SK-N-MC (cell line): ENCODE results near the gene RMDN3.

Source experiments
- DNase-seq: peaks from one replicate; pipeline ENCODE4 v3.0.0-alpha.2; 2011; ENCODE audit warnings: low read depth, low spot score
- H3K27ac ChIP-seq: fragments of 200-600 bp; sonication (generic); 2 replicates; pipeline ENCODE4 v1.5.1; 2016; ENCODE audit warnings: mixed run types
- H3K36me3 ChIP-seq: fragments of 200-600 bp; sonication (generic); 2 replicates; pipeline ENCODE4 v1.6.1; 2017; ENCODE audit warnings: antibody characterized with exemption, low read length, mixed read lengths; ENCODE audit not compliant: insufficient read depth
- H3K4me3 ChIP-seq: fragments of 200-600 bp; sonication (generic); 2 replicates; pipeline ENCODE4 v1.5.1; 2016
- H3K9ac ChIP-seq: fragments of 200-600 bp; sonication (generic); 2 replicates; pipeline ENCODE4 v1.8.0; 2017; ENCODE audit warnings: mixed run types, mixed read lengths; ENCODE audit not compliant: insufficient read length
- H3K9me3 ChIP-seq: fragments of 200-600 bp; sonication (generic); 2 replicates; pipeline ENCODE4 v1.6.1; 2017; ENCODE audit warnings: low read depth, mild to moderate bottlenecking, antibody characterized with exemption, low read length, moderate library complexity, mixed read lengths
- EZH2 ChIP-seq: fragments of 200-600 bp; sonication (generic); IDR thresholded peaks from one replicate; pipeline ENCODE4 v1.6.1; 2017; ENCODE audit warnings: antibody characterized with exemption
- FOXP2 ChIP-seq: optimal IDR thresholded peaks from 2 replicates; pipeline ENCODE3; 2011; ENCODE audit warnings: mild to moderate bottlenecking, moderate library complexity; ENCODE audit not compliant: insufficient read depth; ENCODE audit errors: extremely low read length, control extremely low read depth
- POLR2AphosphoS5 ChIP-seq: IDR thresholded peaks from 2 replicates; pipeline ENCODE4 v1.6.1; 2012; ENCODE audit warnings: mild to moderate bottlenecking, low read depth, low read length, borderline replicate concordance

The RMDN3 gene

GRCh38 chr15:40744815-40745152 is 10.3 kb downstream of the RMDN3 start:
- Histone ChIP-seq H3K9me3 (no peaks in the 10 kb centered on the region), H3K36me3 (peaks cover 43% of the 10 kb centered on the region), H3K27ac (no peak overlapping the region), H3K4me3 (no peak overlapping the region), H3K9ac (no peak overlapping the region)
- DNase-seq: no peak
- TF ChIP-seq EZH2: no peak
- no peak for TF ChIP-seq POLR2AphosphoS5
- no peak for TF ChIP-seq FOXP2

DNA sequence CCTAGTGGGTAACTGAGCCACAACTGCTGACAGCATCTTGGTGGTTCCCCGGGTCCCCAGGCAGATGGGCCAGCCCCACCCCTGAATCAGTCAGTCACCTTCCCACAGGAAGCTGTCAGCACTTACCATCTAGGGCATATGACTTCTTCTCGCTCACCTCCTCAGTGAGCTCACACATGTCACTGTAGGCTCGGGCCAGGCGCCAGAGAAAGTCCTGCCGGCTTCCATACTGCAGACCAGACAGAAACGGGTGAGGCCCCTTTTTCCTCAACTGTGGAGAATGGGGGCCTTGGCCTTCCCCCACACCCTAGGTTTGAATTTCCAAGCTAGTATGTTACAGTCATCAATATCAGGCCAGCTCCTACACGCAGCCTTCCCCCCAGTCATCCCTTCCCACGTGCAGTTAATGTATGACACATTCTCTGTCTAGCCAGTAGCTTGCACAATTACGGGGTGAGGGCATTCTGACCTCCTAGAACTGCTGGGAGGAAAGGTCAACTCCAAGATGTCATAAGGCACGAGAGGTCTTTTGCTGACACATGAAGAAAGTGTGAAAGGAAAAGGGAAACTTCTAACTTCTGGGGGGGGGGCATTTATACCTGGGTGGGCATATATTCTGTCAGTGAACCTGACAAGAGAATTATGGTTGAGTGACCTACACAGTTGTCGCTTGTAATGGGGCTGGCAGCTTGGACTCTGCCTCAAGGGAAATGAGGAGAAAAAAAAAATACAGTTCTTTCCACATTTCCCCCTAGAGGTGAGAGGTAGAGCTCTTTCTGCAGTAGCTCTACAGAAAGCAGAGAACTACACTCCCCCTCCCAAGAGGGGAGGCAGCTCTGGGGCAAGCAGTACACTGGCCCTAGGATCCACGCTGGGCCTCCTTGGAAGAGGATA is 10.9 kb downstream of the RMDN3 start:
- Histone ChIP-seq H3K4me3 (no peak overlapping the region), H3K36me3 (peaks cover 42% of the 10 kb centered on the region; the same call in 1 of the 2 replicates), H3K9ac (no peak overlapping the region), H3K9me3 (no peaks in the 10 kb centered on the region), H3K27ac (no peak overlapping the region)
- no peak for TF ChIP-seq POLR2AphosphoS5
- TF ChIP-seq FOXP2: no peak
- TF ChIP-seq EZH2: no peak
- DNase-seq: no peak

GRCh38 chr15:40743485-40743901 is 11.6 kb downstream of the RMDN3 start:
- no peak overlapping the region for H3K4me3 ChIP-seq
- peaks cover 46% of the 10 kb centered on the region; the same call in 1 of the 2 replicates for H3K36me3 ChIP-seq
- no peaks in the 10 kb centered on the region for H3K9me3 ChIP-seq
- DNase-seq: no peak
- TF ChIP-seq FOXP2 (no peak), EZH2 (no peak), POLR2AphosphoS5 (no peak)
- no peak overlapping the region for H3K9ac ChIP-seq
- H3K27ac ChIP-seq: no peak overlapping the region

GRCh38 chr15:40739854-40740253 is 15.2 kb downstream of the RMDN3 start:
- no peak for TF ChIP-seq POLR2AphosphoS5
- no peak for TF ChIP-seq FOXP2
- TF ChIP-seq EZH2: no peak
- no peak for DNase-seq
- H3K36me3 ChIP-seq: peaks cover 75% of the 10 kb centered on the region
- no peak overlapping the region for H3K9ac ChIP-seq
- H3K27ac ChIP-seq: no peak overlapping the region
- no peak overlapping the region for H3K4me3 ChIP-seq
- no peaks in the 10 kb centered on the region for H3K9me3 ChIP-seq

- H3K9ac ChIP-seq: no peak overlapping the region
- no peak for DNase-seq
- no peak overlapping the region for H3K27ac ChIP-seq
- H3K9me3 ChIP-seq: no peaks in the 10 kb centered on the region
- H3K36me3 ChIP-seq: peaks cover 75% of the 10 kb centered on the region
- H3K4me3 ChIP-seq: no peak overlapping the region
- TF ChIP-seq POLR2AphosphoS5 (no peak), EZH2 (no peak), FOXP2 (no peak)
These were observed 16.0 kb downstream of the RMDN3 start for GRCh38 chr15:40739047-40739446.

DNA sequence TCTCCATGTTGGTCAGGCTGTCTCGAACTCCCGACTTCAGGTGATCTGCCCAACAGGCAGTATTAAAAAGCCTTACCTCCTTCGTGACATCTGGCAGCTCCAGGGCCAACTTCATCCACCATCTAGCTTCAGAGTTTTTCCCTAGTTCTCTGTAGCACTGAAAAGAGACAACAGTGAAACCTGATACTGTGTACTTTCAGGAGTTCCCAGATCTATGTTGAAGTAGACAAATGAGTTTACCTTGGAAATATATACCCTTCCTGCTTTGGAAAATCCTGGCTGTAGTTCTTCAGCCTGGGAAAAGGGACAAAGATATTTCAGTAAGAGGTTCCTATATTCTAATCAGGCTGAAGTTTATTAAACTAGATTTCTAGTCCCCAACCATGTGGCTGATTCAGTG is 18.0 kb downstream of the RMDN3 start:
- H3K4me3 ChIP-seq: no peak overlapping the region
- H3K9me3 ChIP-seq: no peaks in the 10 kb centered on the region
- H3K27ac ChIP-seq: no peak overlapping the region
- no peak for DNase-seq
- peaks cover 70% of the 10 kb centered on the region for H3K36me3 ChIP-seq
- no peak for TF ChIP-seq FOXP2
- TF ChIP-seq POLR2AphosphoS5: no peak
- no peak for TF ChIP-seq EZH2
- no peak overlapping the region for H3K9ac ChIP-seq

DNA sequence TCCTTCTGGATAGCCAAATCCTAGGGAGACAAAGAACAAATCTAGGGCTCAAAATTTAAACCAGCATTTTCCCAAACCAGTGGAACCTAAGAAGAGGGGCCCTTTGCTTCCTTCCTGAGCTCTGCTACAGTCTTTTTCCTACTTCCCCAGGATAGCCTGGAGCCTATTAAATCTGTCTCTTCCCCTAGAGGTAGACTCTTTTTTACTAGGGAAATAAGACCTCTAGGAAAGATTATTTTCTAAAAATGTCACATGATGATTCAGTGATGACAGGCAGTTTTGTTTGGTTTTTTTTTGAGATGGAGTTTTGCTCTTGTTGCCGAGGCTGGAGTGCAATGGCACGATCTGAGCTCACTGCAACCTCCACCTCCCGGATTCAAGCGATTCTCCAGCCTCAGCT is 18.5 kb downstream of the RMDN3 start:
- H3K9me3 ChIP-seq: no peaks in the 10 kb centered on the region
- DNase-seq: no peak
- H3K9ac ChIP-seq: no peak overlapping the region
- no peak for TF ChIP-seq FOXP2
- no peak for TF ChIP-seq POLR2AphosphoS5
- TF ChIP-seq EZH2: no peak
- peak overlapping the region; percentile 52; the same call in 1 of the 2 replicates for H3K27ac ChIP-seq
- H3K4me3 ChIP-seq: no peak overlapping the region
- peaks cover 75% of the 10 kb centered on the region for H3K36me3 ChIP-seq

DNA sequence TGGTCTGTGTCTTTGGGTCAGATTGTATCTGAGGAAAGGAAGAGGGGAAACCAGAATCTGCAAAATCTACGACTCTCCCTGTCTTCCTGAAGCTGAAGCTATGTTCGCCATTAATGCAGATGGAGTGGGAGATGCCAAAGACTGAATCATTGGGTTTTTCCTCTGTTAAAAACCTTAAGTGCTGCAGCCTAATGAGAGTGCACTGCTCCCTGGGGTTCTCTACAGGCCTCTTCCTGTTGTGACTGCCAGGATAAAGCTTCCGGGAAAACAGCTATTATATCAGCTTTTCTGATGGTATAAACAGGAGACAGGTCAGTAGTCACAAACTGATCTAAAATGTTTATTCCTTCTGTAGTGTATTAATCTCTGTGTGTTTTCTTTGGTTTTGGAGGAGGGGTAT is 24.0 kb downstream of the RMDN3 start:
- DNase-seq: no peak
- no peak overlapping the region for H3K9ac ChIP-seq
- peaks cover 54% of the 10 kb centered on the region for H3K36me3 ChIP-seq
- no peak for TF ChIP-seq EZH2
- no peak for TF ChIP-seq FOXP2
- no peak for TF ChIP-seq POLR2AphosphoS5
- H3K4me3 ChIP-seq: peak overlapping the region; percentile 8; the same call in 1 of the 2 replicates
- peak overlapping the region; percentile 79 for H3K27ac ChIP-seq
- H3K9me3 ChIP-seq: no peaks in the 10 kb centered on the region
